NCI-H510A (cell line): Measurements from ENCODE around the gene OSBPL2.

Experiments used
- DNase-seq: peaks from one replicate; lab custom pipeline; 2025; lab: John Stamatoyannopoulos, UW

The OSBPL2 gene

GRCh38 chr20:62222266-62222850, 16.0 kb upstream of the OSBPL2 start:
- DNase-seq = no peak

- DNase-seq = no peak
Measured at GRCh38 chr20:62222972-62223371, 15.3 kb upstream of the OSBPL2 start.

- no peak for DNase-seq
Measured at GRCh38 chr20:62223571-62223970, 14.8 kb upstream of the OSBPL2 start.

- no peak for DNase-seq
Measured at GRCh38 chr20:62224113-62224855, 14.0 kb upstream of the OSBPL2 start.

- DNase-seq = no peak
Measured at GRCh38 chr20:62225026-62225425, 13.3 kb upstream of the OSBPL2 start.

- DNase-seq = no peak
Measured at GRCh38 chr20:62225820-62226635, 12.3 kb upstream of the OSBPL2 start.

GRCh38 chr20:62226707-62227590, 11.4 kb upstream of the OSBPL2 start:
- no peak for DNase-seq

GRCh38 chr20:62227591-62227976, 10.7 kb upstream of the OSBPL2 start:
- DNase-seq = no peak

- peak; percentile 11 for DNase-seq
Measured at GRCh38 chr20:62227977-62228958, 10.1 kb upstream of the OSBPL2 start.

- no peak for DNase-seq
Measured at GRCh38 chr20:62228982-62229545, 9.3 kb upstream of the OSBPL2 start.

GRCh38 chr20:62229667-62230066, 8.7 kb upstream of the OSBPL2 start:
- DNase-seq = no peak

GRCh38 chr20:62230276-62230675, 8.0 kb upstream of the OSBPL2 start:
- DNase-seq = no peak

GRCh38 chr20:62230696-62231095, 7.6 kb upstream of the OSBPL2 start:
- no peak for DNase-seq

- no peak for DNase-seq
Measured at GRCh38 chr20:62231292-62231691, 7.0 kb upstream of the OSBPL2 start.

- DNase-seq = no peak
Measured at GRCh38 chr20:62232194-62232593, 6.1 kb upstream of the OSBPL2 start.

- DNase-seq = no peak
Measured at GRCh38 chr20:62232770-62233645, 5.3 kb upstream of the OSBPL2 start.

GRCh38 chr20:62233684-62234083, 4.6 kb upstream of the OSBPL2 start:
- DNase-seq = no peak

- DNase-seq = peak; percentile 15
Measured at GRCh38 chr20:62234339-62234738, 4.0 kb upstream of the OSBPL2 start.

GRCh38 chr20:62235001-62235776, 3.1 kb upstream of the OSBPL2 start:
- no peak for DNase-seq
